ENCODE data around the gene NXN. TPM values are rescaled to one million over a fixed set of nuclear protein-coding genes. Genes with fewer than 3 reads are reported as not detected.
"Not testable (repeated sequence)": the region's sequence is repeated elsewhere in the genome, so short reads cannot be mapped to it uniquely, and the experiment has no call there.

The NXN gene
- total RNA-seq, 1 donor from 2014 or later, result 0.31 TPM

DNA sequence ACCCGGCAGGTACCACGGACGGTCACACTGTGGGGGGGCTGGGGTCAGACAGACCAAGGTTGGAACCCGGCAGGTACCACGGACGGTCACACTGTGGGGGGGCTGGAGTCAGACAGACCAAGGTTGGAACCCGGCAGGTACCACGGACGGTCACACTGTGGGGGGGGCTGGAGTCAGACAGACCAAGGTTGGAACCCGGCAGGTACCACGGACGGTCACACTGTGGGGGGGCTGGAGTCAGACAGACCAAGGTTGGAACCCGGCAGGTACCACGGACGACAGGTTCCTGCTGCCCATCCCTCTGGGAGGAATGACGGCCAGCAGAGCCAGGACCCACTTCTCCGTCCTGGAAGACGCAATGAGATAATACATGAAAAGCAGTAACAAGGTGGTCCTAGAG is 27.0 kb downstream of the NXN start:
- DNase-seq (ENCODE audit: low spot score); H3K9me3 Mint-ChIP-seq; H3K27me3 Mint-ChIP-seq (ENCODE audit: insufficient read depth); H3K4me1 Mint-ChIP-seq (ENCODE audit: low read depth); H3K4me3 Mint-ChIP-seq; H3K27ac Mint-ChIP-seq; H3K36me3 Mint-ChIP-seq (ENCODE audit: low read depth); intact Hi-C loops (cut with micrococcal nuclease): not testable (repeated sequence)

DNA sequence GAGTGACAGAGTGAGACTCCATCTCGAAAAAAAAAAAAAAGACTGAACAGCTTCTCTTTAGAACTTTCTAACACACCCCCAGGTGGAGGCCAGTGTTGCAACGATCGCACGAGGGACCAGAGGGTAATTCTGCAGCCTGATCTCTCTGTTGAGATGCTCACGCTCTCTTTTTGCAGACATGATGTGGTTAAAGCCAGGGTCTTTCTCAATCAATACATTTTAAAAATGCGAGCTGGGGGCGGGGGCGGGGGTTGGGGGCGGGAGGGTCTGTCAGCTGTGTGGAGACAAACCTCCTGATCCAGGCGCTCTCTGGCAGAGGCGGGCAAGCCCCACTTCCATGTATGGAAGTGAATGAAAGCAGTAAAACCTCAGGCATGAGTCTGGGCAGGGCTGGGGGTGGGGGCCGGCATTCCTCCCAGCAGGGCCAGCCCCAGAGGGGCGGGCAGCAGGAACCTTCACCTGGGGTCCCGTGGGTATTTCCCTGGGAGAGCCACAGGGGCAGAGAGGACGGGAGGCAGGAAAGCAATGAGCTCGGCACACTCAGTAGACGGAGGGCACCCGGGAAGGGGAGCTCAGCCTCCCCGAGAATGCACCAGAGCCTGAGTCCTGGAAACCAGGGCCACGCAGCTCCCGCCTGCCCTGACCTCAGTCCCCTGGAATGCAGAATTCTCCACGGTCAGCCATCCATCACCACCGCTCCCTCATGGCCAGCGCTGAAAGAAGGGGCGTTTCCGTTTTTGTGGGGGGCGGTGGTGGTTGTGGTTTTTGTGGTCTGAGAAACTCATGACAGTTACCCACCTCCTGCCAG is 28.0 kb downstream of the NXN start:
- no peaks in the 10 kb centered on the region for H3K36me3 Mint-ChIP-seq (ENCODE audit: low read depth)
- intact Hi-C loops (cut with micrococcal nuclease), result no loop called here
- peaks cover 3% of the 10 kb centered on the region for H3K27me3 Mint-ChIP-seq (ENCODE audit: insufficient read depth)
- no peak overlapping the region for H3K27ac Mint-ChIP-seq
- H3K4me1 Mint-ChIP-seq (ENCODE audit: low read depth), result no peaks in the 10 kb centered on the region
- H3K9me3 Mint-ChIP-seq, result no peaks in the 10 kb centered on the region
- DNase-seq (ENCODE audit: low spot score), result no peak
- no peak overlapping the region for H3K4me3 Mint-ChIP-seq

DNA sequence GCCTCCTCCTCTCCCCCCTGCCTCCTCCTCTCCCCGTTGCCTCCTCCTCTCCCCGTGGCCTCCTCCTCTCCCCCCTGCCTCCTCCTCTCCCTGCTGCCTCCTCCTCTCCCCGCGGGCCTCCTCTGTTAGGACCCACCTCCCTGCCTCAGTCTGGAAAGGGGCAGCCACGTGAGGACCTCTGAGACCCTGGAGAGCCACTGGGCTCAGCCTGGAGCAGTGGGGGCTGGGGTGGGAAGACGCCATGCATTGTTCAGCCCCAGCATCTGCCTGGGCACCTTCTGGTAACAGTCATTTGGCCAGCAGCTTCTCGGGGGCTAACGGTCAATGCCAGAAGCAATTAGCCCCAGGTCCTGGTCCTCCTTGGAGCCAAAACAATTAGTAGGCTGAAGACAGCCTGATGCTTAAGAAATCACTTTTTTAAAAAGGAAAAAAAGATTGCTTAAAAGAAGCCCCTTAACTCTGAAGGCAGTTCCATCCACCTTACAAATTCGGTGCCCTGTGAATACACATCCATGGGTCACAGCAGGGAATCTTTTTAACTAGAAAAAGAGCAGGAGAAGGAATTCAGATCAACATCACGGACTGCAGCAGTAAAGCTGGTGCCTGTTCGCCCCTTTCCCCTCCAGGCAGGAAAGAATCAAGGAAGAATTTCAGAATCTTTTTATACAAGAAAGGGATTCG is 29.8 kb downstream of the NXN start:
- H3K27ac Mint-ChIP-seq, result no peak overlapping the region
- H3K4me3 Mint-ChIP-seq, result no peak overlapping the region
- no peaks in the 10 kb centered on the region for H3K36me3 Mint-ChIP-seq (ENCODE audit: low read depth)
- H3K27me3 Mint-ChIP-seq (ENCODE audit: insufficient read depth), result peaks cover 3% of the 10 kb centered on the region
- intact Hi-C loops (cut with micrococcal nuclease), result no loop called here
- H3K4me1 Mint-ChIP-seq (ENCODE audit: low read depth), result no peaks in the 10 kb centered on the region
- no peaks in the 10 kb centered on the region for H3K9me3 Mint-ChIP-seq
- no peak for DNase-seq (ENCODE audit: low spot score)

DNA sequence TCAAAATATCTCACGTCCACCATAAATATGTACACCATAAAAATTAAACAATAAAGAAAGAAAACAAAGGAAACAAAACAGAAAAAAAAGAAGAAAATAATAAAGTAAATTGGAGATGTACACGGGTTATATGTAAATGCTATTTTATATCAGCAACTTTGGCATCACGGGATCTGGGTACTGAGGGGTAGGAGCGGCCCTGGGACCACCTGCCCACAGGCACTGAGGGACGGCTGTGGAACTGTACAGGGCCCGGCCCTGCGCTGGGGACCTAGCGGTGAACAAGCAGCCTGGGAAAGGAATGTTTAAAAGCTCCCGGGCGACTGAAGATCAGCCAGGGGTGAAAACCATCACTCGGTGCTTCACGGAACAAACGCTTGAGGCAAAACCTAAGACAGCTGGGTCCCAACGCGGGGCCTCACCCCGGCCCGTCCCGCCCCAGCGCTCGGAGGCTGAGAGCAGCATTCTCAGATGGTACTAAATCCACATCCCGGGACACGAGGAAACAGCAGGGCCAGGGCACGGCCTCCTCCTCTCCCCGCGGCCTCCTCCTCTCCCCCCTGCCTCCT is 31.2 kb downstream of the NXN start:
- intact Hi-C loops (cut with micrococcal nuclease), result no loop called here
- Mint-ChIP-seq H3K4me1 (ENCODE audit: low read depth) (no peaks in the 10 kb centered on the region), H3K4me3 (no peak overlapping the region), H3K9me3 (no peaks in the 10 kb centered on the region), H3K27me3 (ENCODE audit: insufficient read depth) (peaks cover 3% of the 10 kb centered on the region), H3K27ac (no peak overlapping the region), H3K36me3 (ENCODE audit: low read depth) (no peaks in the 10 kb centered on the region)
- DNase-seq (ENCODE audit: low spot score), result no peak

DNA sequence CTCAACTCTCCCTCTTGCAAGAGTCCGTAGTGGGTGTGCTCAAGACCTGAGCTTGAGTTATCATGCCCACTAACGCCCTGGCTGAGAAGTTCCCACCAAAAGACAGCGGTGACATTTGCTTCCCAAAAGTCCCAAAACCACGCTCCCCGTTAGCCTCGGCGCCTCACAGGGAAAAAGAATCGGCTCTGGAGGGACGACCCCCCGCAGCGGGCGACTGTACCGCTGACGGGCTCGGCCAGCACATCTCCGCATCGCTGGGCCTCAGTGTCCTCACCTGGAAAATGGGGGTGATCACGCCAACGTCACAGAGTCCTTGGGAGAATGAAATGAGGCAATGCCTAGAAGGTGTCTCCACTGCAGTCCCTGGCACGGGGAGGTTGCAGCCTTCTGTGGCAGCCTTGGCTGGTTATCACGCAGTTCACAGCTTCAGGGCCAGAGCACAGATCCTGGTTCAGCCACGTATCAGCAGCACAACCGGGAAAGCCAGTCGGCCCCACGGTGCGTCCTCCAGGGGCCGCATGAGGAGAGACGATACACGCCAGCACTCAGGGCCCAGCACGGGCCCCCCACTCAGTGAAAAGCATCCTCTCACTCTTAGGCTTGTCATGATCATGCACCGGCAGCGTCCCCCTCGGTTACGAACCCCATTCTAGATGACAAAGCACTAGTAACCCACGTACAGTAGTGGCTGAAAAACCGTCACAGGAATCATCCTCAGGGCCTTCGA is 32.9 kb downstream of the NXN start:
- peaks cover 3% of the 10 kb centered on the region for H3K27me3 Mint-ChIP-seq (ENCODE audit: insufficient read depth)
- intact Hi-C loops (cut with micrococcal nuclease), result no loop called here
- no peaks in the 10 kb centered on the region for H3K36me3 Mint-ChIP-seq (ENCODE audit: low read depth)
- no peaks in the 10 kb centered on the region for H3K9me3 Mint-ChIP-seq
- no peak overlapping the region for H3K4me3 Mint-ChIP-seq
- no peak overlapping the region for H3K27ac Mint-ChIP-seq
- no peaks in the 10 kb centered on the region for H3K4me1 Mint-ChIP-seq (ENCODE audit: low read depth)
- no peak for DNase-seq (ENCODE audit: low spot score)

DNA sequence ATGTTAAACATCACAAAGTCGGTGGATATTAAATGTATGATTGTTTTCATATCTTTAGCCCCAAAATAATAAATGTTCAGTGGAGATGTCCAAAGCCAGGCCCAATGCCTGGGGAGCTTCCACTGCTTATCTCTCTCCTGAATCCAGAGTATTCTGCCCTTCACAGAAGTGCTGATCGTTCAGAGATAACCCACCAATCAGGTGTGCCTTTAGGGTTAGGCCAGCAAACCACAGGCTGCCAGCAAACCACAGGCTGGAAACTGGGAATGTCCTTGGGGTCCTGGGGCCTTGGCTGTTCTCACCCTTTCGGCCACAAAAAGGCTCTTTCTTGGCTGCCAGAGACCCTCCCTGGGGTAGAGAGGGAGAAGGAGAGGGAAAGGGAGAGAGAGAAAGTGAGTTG is 33.9 kb downstream of the NXN start:
- no peaks in the 10 kb centered on the region for H3K4me1 Mint-ChIP-seq (ENCODE audit: low read depth)
- DNase-seq (ENCODE audit: low spot score), result no peak
- no peaks in the 10 kb centered on the region for H3K36me3 Mint-ChIP-seq (ENCODE audit: low read depth)
- peaks cover 3% of the 10 kb centered on the region for H3K27me3 Mint-ChIP-seq (ENCODE audit: insufficient read depth)
- no peaks in the 10 kb centered on the region for H3K9me3 Mint-ChIP-seq
- no peak overlapping the region for H3K4me3 Mint-ChIP-seq
- no peak overlapping the region for H3K27ac Mint-ChIP-seq
- intact Hi-C loops (cut with micrococcal nuclease), result no loop called here

DNA sequence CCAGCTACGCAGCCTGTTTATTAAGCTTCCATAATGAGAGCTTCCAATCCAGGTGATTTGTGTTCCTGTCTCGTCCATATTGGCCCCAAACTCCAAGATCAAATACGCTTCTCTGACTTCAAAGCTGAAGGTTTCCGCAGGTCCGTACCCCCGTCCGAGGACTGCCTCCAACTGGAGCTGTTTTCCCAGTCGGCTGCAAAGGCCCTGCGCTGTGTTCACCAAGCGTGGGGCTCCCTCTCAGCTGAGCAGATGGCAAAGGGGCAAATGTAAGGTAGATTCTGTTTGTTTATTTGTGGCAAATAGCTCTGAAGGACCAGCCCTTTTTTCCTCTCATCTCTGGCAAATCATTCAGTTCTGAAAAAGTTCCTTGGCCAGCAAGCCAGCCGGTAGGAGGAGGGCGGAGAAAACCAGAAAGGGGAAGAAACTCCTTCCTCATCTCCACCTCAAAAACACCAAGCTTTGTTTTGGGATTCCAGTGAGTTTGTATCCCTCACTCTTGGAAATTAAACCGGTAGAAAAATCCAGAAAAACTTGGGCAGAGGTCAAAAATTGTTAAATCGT is 35.2 kb downstream of the NXN start:
- Mint-ChIP-seq H3K27ac (no peak overlapping the region), H3K36me3 (ENCODE audit: low read depth) (no peaks in the 10 kb centered on the region), H3K4me3 (no peak overlapping the region), H3K27me3 (ENCODE audit: insufficient read depth) (no peaks in the 10 kb centered on the region), H3K4me1 (ENCODE audit: low read depth) (no peaks in the 10 kb centered on the region), H3K9me3 (no peaks in the 10 kb centered on the region)
- intact Hi-C loops (cut with micrococcal nuclease), result no loop called here
- no peak for DNase-seq (ENCODE audit: low spot score)

DNA sequence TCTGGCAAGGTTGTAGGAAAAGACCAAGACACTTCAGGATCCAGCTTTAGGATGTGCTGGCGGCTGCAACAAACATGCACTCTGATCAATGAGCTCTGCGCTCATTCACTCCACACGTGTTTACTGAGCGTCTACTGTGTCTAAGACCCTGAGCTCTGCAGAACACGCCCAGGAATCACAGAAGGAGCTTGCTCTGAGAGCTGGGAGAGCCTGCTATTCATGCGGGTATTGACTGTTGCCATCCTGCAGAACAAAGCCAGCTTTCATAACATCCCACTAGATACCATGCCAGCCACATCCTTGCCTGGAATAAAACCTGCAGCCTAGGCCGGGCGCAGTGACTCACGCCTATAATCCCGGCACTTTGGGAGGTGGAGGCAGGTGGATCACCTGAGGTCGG is 44.1 kb downstream of the NXN start:
- no peak for DNase-seq (ENCODE audit: low spot score)
- no peaks in the 10 kb centered on the region for H3K36me3 Mint-ChIP-seq (ENCODE audit: low read depth)
- no peak overlapping the region for H3K4me3 Mint-ChIP-seq
- H3K27ac Mint-ChIP-seq, result no peak overlapping the region
- H3K4me1 Mint-ChIP-seq (ENCODE audit: low read depth), result no peaks in the 10 kb centered on the region
- H3K27me3 Mint-ChIP-seq (ENCODE audit: insufficient read depth), result no peaks in the 10 kb centered on the region
- no peaks in the 10 kb centered on the region for H3K9me3 Mint-ChIP-seq
- intact Hi-C loops (cut with micrococcal nuclease), result no loop called here

DNA sequence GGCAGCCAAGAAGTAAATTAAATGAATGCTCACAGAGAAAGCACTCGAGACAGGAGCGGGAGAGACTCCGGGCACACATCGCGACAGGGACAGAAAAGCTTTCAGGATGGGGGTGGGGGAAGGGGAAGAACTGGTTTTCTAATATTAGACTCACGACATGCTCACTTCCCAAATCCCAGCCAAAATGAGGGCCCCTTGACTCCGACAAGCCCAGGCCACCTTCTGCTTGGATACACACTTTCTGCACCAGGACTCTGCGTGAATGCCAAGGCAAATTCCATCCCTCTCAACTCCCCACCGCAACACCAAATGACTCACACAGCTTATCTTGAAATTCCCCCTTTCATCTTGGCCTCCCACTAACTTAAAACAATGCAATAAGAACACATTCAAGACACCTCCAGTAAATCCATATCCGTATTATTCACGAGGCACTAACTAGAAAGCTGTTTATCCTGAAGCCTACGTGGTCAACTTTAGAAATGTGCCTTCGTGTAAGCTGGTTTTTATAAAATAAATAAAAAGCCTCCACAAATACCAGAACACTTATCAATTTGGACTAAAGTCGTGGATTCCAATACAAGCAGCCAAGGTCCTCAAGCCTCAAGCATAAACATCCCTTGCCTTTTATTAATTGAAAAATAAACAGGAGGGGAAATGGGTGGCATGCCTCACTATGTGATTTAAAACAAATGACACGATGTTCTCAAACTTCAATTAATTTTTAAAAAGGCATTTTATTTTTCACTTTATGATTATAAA is 46.1 kb downstream of the NXN start:
- Mint-ChIP-seq H3K36me3 (ENCODE audit: low read depth) (no peaks in the 10 kb centered on the region), H3K4me3 (no peak overlapping the region), H3K4me1 (ENCODE audit: low read depth) (no peaks in the 10 kb centered on the region), H3K27me3 (ENCODE audit: insufficient read depth) (peaks cover 2% of the 10 kb centered on the region), H3K9me3 (no peaks in the 10 kb centered on the region), H3K27ac (no peak overlapping the region)
- intact Hi-C loops (cut with micrococcal nuclease), result no loop called here
- no peak for DNase-seq (ENCODE audit: low spot score)

DNA sequence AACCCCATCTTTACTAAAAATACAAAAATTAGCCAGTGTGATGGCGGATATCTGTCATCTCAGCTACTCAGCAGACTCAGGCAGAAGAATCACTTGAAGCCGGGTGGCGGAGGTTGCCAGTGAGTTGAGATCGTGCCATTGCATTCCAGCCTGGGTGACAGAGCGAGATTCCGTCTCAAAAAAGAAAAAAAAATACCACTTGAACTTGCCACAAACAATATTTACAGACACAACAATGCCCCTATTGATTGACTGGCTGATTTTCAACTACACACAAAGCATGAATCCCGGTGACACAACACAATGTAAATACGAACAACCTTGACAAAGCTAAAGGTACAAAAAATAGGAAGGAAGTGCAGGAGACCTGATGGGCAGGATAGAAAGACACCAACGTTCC is 49.3 kb downstream of the NXN start:
- peaks cover 2% of the 10 kb centered on the region for H3K27me3 Mint-ChIP-seq (ENCODE audit: insufficient read depth)
- no peaks in the 10 kb centered on the region for H3K36me3 Mint-ChIP-seq (ENCODE audit: low read depth)
- no peaks in the 10 kb centered on the region for H3K9me3 Mint-ChIP-seq
- intact Hi-C loops (cut with micrococcal nuclease), result no loop called here
- no peak overlapping the region for H3K4me3 Mint-ChIP-seq
- DNase-seq (ENCODE audit: low spot score), result no peak
- no peaks in the 10 kb centered on the region for H3K4me1 Mint-ChIP-seq (ENCODE audit: low read depth)
- H3K27ac Mint-ChIP-seq, result no peak overlapping the region

DNA sequence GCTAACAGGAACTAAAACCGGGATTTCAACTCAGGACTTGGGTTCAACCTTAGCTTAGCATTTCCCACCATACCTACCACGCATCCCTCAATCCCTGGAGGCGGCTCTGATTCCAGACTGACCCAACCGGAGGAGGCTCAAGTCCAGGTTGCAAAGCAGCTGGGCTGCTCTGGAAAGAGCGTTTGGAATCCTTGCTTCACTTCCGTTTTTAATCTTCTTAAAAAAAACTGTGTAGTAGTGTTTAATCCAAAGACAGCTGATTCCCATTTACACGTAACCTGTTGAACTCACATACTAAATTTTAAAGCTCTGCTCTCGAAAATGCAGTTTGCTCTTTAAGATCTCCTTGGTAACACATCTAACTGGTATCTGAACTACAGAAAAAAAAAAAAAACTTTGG is 50.0 kb downstream of the NXN start:
- Mint-ChIP-seq H3K4me1 (ENCODE audit: low read depth) (no peaks in the 10 kb centered on the region), H3K9me3 (no peaks in the 10 kb centered on the region), H3K27ac (no peak overlapping the region)

More for the DNA sequence above, 50.0 kb downstream of the NXN start:
- intact Hi-C loops (cut with micrococcal nuclease), result no loop called here
- no peaks in the 10 kb centered on the region for H3K36me3 Mint-ChIP-seq (ENCODE audit: low read depth)
- H3K27me3 Mint-ChIP-seq (ENCODE audit: insufficient read depth), result peaks cover 2% of the 10 kb centered on the region
- H3K4me3 Mint-ChIP-seq, result no peak overlapping the region
- no peak for DNase-seq (ENCODE audit: low spot score)

All from activated T-helper 1 cell treated with anti-CD3 and anti-CD28 coated beads, Interleukin-12 subunit alpha, Interleukin-12 subunit beta, Interleukin-2, Interleukin-4 antibody, amounts not matched to agents 30 ng/mL and 10 ng/mL and 1 ng/mL, durations not matched to agents 14 hours and 24 hours and 36 hours (primary cell).